ENCODE measurements around the gene TMC1.

GRCh38 chr9:72538921-72539702, 17.7 kb downstream of the TMC1 start:
- no peak for TF ChIP-seq CTCF (conservative IDR thresholded peaks at IDR 0.05 in 1 of 2, IDR thresholded peaks at IDR 0.05 in 1 of 2; ENCODE audit: extremely low read depth in 1 of 2, insufficient read depth in 1 of 2, low read depth in 1 of 2, low read length in 2 of 2)
- no peak for TF ChIP-seq EZH2 (IDR thresholded peaks at IDR 0.05; ENCODE audit: borderline replicate concordance, low read length)
